GM18519 (cell line): ENCODE measurements around the gene PRND.
"Not testable (repeated sequence)": the region's sequence is repeated elsewhere in the genome, so short reads cannot be mapped to it uniquely, and the experiment has no call there.

ENCODE experiments used
- ATAC-seq: cut with Tn5 transposase; IDR thresholded peaks from one replicate; pipeline ENCODE4 v1.9.1; 2021; ENCODE audit warnings: mild to moderate bottlenecking, moderate library complexity; ENCODE audit not compliant: unreplicated experiment, low FRiP score

PRND gene

GRCh38 chr20:4721719-4722118 lies at the start of gene PRND:
Gene PRND, plus strand, starts transcription at chr20:4721909. Its CDS starts 2,643 bp downstream, at chr20:4724552.
- ATAC-seq: no peak

- no peak for ATAC-seq
These were observed 48.8 kb upstream of the PRND start for GRCh38 chr20:4672948-4673347.

DNA sequence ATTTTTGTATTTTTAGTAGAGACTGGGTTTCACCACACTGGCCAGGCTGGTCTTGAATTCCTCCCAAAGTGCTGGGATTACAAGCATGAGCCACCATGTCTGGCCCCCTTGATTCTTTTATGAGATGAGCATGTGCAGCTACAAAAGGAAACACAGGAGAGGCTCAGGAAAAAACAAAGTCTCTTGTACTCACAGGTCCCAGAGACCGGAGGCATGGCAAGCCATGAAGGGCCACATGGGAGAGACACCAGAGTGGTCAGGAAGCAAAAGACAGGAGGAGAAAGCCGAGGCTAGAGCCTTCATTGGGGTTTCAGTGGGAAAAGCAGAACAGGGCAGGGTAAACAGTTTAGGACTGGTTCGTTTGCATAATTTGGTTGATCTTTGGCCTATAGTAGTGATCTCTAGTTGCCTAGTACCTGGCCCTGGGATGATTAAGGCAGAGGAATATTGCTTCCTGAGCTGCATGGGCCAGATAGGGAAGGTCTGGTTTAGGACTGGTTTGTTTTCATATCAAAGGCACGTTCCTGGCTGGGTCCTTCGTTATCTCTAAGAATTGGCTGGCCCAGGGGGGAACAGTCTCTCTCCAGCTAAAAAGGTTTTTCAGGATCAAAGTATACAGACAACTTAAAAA lies 48.2 kb upstream of the PRND start:
- no peak for ATAC-seq

- ATAC-seq: no peak
These were observed 47.0 kb upstream of the PRND start for GRCh38 chr20:4674672-4675071.

DNA sequence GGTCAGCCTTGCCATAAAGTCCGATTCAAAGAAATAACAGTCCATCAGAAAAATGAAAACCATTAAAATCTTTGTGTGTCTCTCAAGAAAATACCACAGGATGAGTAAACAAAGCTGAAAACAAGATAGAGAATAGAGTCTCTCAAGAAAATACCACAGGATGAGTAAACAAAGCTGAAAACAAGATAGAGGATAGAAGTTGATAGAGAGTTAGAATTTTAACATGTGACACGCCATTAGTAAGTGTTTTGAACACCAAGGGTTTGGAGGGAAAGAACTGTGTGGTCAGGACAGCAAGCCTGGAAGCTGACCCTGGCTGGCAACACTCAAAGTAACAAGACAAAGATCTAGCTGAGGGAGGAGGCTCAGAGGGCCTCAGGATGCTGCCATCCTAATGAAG lies 43.9 kb upstream of the PRND start:
- no peak for ATAC-seq

GRCh38 chr20:4681401-4681800 lies 40.3 kb upstream of the PRND start:
- ATAC-seq: no peak

- no peak for ATAC-seq
These were observed 39.7 kb upstream of the PRND start for GRCh38 chr20:4681991-4682401.

- no peak for ATAC-seq
These were observed 39.0 kb upstream of the PRND start for GRCh38 chr20:4682682-4683081.

GRCh38 chr20:4683261-4683660 lies 38.4 kb upstream of the PRND start:
- ATAC-seq: no peak

- no peak for ATAC-seq
These were observed 36.8 kb upstream of the PRND start for GRCh38 chr20:4684837-4685413.

GRCh38 chr20:4685923-4686221 lies 35.8 kb upstream of the PRND start:
- ATAC-seq: no peak

- no peak for ATAC-seq
These were observed 33.4 kb upstream of the PRND start for GRCh38 chr20:4688305-4688704.

DNA sequence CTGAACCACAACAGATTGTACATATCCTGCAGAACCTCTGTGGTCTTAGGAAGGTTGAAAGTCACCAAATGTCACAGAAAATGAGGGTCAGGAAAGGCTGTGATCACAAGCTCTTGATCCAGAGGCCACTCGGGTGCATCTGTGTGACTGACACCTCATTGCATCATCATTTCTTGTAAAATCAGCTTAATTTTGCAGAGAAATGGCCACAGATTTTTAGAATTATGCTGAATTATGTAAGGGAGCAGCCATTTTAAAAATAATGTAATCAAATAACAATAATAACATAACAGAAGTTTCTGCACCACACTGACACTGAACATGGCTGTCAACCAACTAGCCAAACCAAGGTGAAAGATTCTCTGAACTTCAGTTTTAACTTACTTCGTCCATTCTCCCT lies 32.5 kb upstream of the PRND start:
- ATAC-seq: no peak

GRCh38 chr20:4691753-4692152 lies 30.0 kb upstream of the PRND start:
- ATAC-seq: no peak

DNA sequence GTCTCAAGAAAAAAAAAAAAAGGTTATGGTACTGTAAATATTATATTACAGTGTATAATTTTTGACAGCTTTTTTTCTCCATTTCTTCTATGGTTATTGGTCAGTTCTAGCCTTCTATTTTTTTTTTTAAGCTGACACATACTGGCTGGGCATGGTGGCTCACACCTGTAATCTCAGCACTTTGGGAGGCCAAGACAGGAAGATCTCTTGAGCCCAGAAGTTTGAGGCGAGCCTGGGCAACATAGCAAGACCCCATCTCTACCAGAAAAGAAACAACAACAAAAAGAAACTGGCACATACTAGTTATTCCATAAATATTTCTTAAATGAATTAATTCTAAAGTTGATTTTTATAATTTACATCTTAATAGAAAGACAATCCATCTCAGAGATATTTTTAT lies 27.6 kb upstream of the PRND start:
- no peak for ATAC-seq

DNA sequence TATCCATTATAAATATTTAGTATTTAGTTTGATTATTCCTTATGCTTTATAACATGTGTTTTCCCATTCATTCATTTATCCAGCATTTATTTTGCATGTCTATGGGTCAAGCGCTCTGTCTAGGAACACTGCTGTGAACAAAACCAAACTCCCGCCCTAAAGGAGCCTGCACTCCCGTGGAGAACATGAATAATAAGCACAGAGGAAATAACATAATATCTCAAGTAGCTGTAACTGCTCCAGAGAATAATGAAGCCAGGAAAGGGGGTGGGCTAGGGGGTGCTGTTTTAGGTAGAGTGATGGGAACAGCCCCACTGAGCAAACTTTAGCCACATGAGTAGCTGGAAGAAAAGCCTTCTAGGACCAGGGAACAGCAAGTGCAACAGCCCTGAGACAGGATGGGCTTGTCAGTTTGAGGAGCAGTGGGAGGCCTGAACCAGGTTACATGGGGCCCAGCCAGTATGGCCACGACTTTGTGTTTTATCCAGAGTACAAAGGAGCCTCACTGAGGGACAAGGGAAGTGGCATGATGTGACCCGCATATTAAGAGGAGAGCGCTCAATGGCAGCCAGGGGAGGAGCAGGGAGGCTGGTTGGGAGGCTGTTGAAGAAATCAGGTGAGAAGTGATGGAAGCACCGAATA lies 24.4 kb upstream of the PRND start:
- no peak for ATAC-seq

GRCh38 chr20:4697831-4698221 lies 23.9 kb upstream of the PRND start:
- no peak for ATAC-seq

DNA sequence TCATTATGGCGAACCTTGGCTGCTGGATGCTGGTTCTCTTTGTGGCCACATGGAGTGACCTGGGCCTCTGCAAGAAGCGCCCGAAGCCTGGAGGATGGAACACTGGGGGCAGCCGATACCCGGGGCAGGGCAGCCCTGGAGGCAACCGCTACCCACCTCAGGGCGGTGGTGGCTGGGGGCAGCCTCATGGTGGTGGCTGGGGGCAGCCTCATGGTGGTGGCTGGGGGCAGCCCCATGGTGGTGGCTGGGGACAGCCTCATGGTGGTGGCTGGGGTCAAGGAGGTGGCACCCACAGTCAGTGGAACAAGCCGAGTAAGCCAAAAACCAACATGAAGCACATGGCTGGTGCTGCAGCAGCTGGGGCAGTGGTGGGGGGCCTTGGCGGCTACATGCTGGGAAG lies 22.5 kb upstream of the PRND start:
- ATAC-seq: no peak

- ATAC-seq: no peak
These were observed 21.8 kb upstream of the PRND start for GRCh38 chr20:4699957-4700356.

DNA sequence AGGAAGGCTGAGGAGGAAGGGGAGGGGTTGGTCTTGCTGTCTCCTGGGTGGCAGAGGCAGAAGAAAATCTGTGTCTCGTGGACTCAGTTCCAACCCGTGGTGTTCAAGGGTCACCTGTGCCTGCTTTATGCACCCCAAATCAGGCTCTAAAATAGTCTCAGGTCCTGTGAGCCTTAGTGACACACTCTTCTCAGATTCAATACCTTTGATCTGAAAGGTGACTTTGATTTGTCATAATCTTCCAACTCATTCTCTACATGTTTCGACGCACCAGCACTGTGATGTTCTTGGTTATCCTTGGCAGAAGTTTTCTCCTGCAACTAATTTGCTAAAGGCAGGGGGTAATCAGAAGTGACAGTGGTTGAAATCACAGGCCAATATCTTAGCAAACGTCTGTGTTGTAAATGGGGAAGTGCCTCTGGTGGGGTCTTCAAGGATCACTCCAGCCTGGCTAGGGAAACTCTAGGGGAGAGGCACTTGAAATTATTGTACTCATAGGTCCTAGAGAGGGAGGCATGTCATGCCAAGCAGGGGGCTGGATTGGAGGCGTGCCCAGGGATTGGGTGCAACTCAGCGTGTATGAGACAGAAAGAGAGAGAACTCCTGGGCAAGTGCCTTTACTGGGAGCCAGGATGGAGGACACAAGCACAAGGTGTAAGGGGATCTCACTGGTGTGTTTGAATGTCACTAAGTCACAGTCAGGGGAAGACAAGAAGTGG lies 19.0 kb upstream of the PRND start:
- ATAC-seq: no peak

DNA sequence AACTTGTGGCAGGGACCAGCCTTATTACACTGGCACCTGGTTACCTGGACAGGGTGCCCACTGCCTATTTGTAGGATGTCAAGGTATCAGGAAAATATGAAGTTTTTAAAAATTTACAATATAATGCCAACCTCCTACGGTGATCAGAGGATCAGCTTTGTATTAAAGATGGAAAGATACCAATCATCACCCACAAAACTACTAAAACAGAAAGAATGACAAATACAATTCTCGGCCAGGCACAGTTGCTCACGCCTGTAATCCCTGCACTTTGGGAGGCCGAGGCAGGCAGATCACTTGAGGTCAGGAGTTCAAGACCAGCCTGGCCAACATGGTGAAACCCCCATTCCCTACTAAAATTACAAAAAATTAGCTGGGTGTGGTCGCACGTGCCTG lies 18.4 kb upstream of the PRND start:
- ATAC-seq: no peak

DNA sequence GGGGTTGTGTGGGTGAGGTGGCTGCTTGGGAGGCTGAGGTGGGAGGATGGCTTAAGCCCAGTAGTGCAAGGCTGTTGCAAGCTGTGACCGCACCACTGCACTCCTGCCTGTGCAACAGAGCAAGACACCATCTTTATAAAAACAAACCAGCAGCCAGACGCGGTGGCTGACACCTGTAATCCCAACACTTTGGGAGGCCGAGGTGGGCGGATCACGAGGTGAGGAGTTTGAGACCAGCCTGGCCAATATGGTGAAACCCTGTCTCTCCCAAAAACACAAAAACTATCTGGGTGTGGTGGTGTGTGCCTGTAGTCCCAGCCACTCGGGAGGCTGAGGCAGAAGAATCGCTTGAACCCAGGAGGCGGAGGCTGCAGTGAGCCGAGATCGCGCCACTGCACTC lies 14.8 kb upstream of the PRND start:
- not testable (repeated sequence) for ATAC-seq
